Epithelial cell of proximal tubule (primary cell): ENCODE measurements around the gene ATP6V0A1. TPM values are rescaled to one million over a fixed set of nuclear protein-coding genes. Genes with fewer than 3 reads are reported as not detected.

Experiments used
- DNase-seq: peaks from one replicate; pipeline ENCODE4 v3.0.0-alpha.2; 2011; ENCODE audit warnings: low read depth
- H3K4me3 ChIP-seq: 2 replicates; pipeline ENCODE4 v1.5.1; 2011; ENCODE audit warnings: low read depth, mild to moderate bottlenecking, low read length
- total RNA-seq: library from RNA; depleted of rRNA; stranded (reverse); fragments of >200 nt; gene quantifications from 2 replicates; pipeline ENCODE4 v1.2.3, GENCODE V29; 2015
- TF ChIP-seq, protein P1 (sequence below): conservative IDR thresholded peaks from 2 replicates; pipeline ENCODE4 v1.5.1; 2012; ENCODE audit warnings: low read depth, mild to moderate bottlenecking, low read length

ATP6V0A1 gene
- 25.4 and 32.3 TPM in 2 replicates for total RNA-seq

DNA sequence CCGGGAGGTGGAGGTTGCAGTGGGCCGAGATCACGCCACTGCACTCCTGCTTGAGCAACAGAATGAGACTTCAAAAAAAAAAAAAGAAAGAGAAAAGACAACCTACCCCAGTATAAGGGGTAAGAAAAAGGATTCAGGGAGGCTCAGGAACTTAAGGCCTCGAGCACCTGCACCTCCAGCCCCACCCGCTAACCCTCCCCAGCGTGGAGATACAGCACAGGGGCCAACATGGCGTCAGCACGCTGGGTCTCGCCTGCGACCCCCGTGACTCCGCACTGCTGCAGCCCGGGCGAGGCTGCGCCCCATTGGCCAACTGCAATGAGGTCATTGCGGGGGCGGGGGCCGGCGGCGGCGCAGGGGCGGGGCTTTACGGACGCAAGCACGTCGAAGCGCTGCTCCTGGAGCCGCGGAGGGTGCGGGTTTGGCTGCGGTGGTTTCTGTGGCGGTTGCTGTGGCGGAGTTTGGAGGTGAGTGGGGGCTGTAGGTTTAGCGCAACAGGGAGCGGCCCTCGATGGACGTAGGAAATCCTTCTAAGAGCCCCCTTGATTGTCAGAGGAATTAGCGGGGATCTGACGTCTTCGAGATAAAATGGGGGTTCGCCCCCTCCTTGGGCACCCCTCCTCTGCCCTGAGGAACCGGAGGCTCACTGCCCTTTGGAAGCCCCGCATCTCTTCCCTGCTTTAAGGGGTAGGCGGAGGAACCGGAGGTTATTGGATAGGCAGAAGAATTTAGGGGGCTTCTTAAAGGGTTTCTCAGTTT, at the start of gene ATP6V0A1:
TSS of gene ATP6V0A1 (plus strand) at position 382 of the 759 bp plus-strand sequence. CDS start 2,017 bp downstream, outside the sequence.
- peak within 1 kb of the TSS; percentile 100 for H3K4me3 ChIP-seq
- DNase-seq: no peak

DNA sequence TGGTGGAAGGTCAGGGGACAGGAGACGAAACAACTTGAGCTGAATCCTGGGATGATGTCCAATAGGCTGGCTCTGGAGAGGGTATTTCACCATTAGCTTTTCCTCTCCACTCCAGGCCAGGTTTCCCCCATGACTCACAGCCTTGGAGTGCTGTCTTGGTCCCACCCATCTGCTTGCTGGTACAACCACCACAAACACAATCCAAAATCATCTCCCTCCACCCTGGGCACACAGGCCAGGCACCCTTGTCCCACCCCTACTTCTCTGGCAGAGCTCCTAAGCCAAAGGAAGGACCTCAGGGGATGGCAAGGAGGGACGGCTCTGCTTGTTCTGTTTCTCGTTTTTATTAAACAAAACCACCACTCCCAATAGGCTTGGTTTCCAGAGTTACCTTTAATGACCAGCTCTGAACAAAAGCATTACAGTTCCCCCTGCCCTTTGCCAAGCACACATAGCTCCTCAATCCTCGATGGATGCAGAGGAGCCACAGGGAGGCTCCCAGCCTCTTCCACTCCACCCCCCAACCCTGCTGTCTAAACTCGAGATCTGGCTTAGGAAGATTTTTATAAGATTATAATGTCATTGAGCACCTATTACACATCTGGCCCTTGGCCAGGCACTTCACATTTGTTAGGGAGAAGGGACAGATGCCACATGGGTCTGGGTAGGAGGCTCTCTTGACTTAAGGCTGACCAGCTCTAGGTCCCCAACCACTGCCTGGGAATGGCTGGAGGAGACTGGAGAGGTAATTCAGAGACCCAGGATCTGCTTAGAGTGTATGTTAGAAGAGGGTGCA, 49.0 kb upstream of the ATP6V0A1 start:
- TF ChIP-seq, protein P1, sequence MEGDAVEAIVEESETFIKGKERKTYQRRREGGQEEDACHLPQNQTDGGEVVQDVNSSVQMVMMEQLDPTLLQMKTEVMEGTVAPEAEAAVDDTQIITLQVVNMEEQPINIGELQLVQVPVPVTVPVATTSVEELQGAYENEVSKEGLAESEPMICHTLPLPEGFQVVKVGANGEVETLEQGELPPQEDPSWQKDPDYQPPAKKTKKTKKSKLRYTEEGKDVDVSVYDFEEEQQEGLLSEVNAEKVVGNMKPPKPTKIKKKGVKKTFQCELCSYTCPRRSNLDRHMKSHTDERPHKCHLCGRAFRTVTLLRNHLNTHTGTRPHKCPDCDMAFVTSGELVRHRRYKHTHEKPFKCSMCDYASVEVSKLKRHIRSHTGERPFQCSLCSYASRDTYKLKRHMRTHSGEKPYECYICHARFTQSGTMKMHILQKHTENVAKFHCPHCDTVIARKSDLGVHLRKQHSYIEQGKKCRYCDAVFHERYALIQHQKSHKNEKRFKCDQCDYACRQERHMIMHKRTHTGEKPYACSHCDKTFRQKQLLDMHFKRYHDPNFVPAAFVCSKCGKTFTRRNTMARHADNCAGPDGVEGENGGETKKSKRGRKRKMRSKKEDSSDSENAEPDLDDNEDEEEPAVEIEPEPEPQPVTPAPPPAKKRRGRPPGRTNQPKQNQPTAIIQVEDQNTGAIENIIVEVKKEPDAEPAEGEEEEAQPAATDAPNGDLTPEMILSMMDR: no peak
- peak; percentile 67 for DNase-seq
- no peak overlapping the region for H3K4me3 ChIP-seq

More for the DNA sequence above, at the start of gene ATP6V0A1:
- TF ChIP-seq, protein P1: no peak

DNA sequence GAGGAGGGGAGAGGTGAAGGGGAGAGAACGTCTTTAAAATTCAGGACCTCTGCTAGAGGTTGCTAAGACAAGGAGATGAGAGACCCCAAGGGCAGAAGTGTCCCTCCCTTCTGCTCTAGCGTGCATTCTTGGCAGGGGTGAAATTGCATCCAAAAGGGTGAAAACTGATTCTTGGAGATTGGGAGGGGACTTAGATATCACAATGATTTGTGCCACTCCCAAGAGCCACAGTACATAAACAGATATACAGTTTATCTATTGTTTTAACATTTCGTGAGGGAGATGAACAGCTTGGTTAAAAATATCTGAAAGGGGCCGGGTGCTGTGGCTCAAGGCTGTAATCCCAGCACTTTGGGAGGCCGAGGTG, 48.4 kb upstream of the ATP6V0A1 start:
- no peak overlapping the region for H3K4me3 ChIP-seq
- DNase-seq: no peak
- TF ChIP-seq, protein P1: no peak

DNA sequence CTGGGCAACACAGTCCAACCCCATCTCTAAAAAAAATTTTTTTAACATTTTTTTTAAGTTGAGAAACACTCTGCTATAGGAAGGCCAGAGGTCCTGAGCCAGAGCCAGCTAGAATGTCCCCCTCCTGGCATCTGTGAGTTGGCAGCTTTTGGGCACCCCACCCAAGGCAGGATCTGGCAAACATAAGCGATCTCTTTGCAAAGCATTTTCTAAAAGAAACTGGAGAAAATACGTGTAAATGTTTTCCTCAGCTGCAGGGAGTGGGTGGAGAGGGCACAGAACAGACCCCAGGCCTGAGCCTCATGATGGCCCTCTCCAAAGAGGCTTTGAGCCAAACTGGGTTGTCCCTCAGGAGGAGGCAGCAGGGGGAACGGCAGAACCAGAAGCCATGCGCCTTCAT, 47.3 kb upstream of the ATP6V0A1 start:
- DNase-seq: no peak
- TF ChIP-seq, protein P1: no peak
- H3K4me3 ChIP-seq: no peak overlapping the region

DNA sequence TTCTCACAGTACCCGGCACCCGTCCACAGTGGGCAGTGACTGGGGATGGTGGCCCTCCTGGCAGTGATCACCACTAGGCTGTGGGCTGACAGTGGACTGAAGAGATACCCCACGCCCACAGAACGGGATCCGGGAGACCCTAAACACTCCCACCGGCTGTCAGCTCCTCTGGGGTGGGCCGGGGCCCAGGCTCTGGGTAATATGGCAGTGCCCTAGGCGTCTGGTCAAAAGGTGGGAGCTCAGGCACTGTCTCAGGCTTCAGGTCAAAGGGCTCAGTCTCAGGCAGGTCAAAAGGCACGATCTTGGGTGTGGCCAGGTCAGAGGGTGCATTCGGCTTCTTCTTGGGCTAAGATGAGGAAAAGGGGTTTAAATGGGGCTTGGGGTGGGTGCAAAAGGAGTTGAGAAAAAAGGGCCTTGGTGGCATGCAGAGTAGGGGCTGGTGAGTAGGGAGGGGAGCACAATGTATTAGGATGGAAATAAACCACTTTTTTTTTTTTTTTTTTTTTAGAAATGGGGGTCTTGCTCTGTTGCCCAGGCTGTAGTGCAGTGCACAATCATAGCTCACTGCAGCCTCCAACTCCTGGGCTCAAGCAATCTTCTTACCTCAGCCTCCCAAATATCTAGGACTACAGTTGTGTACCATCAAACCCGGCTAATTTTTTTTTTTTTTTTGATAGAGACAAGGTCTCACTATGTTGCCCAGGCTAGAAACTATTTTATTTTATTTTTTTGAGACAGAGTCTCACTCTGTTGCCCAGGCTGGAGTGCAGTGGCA, 46.6 kb upstream of the ATP6V0A1 start:
- TF ChIP-seq, protein P1: no peak
- no peak overlapping the region for H3K4me3 ChIP-seq
- no peak for DNase-seq

DNA sequence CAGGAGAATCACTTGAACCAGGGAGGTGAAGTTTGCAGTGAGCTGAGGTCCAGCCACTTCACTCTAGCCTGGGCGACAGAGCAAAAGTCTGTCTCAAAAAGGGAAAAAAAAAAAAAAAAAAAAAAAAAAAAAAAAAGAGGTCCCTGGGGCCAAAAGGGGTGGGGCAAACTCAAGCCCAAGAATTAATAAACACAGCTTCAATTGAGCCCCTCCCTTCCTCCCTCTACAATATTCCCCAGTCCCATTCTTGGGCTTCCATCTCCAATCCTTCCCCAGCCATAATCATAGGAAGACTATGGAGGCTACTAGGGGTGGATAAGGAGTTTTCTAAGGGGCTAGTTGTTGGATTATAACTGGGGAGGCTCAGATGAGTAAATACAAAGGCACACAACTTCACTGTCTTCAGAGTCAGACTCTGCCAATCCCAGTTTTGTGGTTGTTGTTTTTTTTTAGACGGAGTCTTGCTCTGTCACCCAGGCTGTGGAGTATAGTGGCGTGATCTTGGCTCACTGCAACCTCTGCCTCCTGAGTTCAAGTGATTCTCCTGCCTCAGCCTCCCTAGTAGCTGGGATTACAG, 45.1 kb upstream of the ATP6V0A1 start:
- no peak overlapping the region for H3K4me3 ChIP-seq
- no peak for DNase-seq
- TF ChIP-seq, protein P1: no peak
